SK-N-MC (cell line): ENCODE results near the gene MMP14.
"Not testable (repeated sequence)": the region's sequence is repeated elsewhere in the genome, so short reads cannot be mapped to it uniquely, and the experiment has no call there.

Experiments used
- DNase-seq: peaks from one replicate; pipeline ENCODE4 v3.0.0-alpha.2; 2011; ENCODE audit warnings: low read depth, low spot score
- H3K27ac ChIP-seq: fragments of 200-600 bp; sonication (generic); 2 replicates; pipeline ENCODE4 v1.5.1; 2016; ENCODE audit warnings: mixed run types
- H3K36me3 ChIP-seq: fragments of 200-600 bp; sonication (generic); 2 replicates; pipeline ENCODE4 v1.6.1; 2017; ENCODE audit warnings: antibody characterized with exemption, low read length, mixed read lengths; ENCODE audit not compliant: insufficient read depth
- H3K4me3 ChIP-seq: fragments of 200-600 bp; sonication (generic); 2 replicates; pipeline ENCODE4 v1.5.1; 2016
- H3K9ac ChIP-seq: fragments of 200-600 bp; sonication (generic); 2 replicates; pipeline ENCODE4 v1.8.0; 2017; ENCODE audit warnings: mixed run types, mixed read lengths; ENCODE audit not compliant: insufficient read length
- H3K9me3 ChIP-seq: fragments of 200-600 bp; sonication (generic); 2 replicates; pipeline ENCODE4 v1.6.1; 2017; ENCODE audit warnings: low read depth, mild to moderate bottlenecking, antibody characterized with exemption, low read length, moderate library complexity, mixed read lengths
- EZH2 ChIP-seq: fragments of 200-600 bp; sonication (generic); IDR thresholded peaks from one replicate; pipeline ENCODE4 v1.6.1; 2017; ENCODE audit warnings: antibody characterized with exemption
- FOXP2 ChIP-seq: optimal IDR thresholded peaks from 2 replicates; pipeline ENCODE3; 2011; ENCODE audit warnings: mild to moderate bottlenecking, moderate library complexity; ENCODE audit not compliant: insufficient read depth; ENCODE audit errors: extremely low read length, control extremely low read depth
- POLR2AphosphoS5 ChIP-seq: IDR thresholded peaks from 2 replicates; pipeline ENCODE4 v1.6.1; 2012; ENCODE audit warnings: mild to moderate bottlenecking, low read depth, low read length, borderline replicate concordance

Gene MMP14

DNA sequence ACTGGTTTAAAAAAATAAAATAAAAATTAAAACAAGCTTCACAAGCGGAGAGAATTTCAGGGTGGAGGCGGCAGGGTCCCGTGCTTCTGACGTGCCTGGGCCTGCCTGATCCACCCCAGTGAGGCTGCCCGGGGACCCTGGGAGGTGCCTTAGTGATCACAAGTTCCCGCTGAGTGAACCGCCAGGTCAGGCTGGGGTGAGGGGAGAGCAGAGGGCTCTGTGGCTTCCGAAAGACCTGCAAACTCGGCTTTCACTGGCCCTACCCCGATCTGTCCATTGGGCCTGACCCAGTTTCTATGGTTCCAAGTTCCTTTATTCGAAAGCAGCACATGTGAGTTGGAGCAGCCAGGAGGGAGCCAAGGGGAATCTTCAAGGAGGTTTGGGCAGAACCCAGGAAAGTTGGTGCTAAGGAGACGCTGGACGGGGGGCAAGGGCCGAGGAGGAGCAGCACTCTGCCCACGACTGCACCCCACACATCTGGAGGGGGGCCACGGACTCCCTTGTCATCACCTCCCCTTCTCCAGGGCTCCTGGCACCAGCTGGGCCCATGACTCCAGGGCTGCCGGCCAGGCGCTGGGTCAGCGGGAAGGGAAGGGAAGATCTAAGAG lies 12.9 kb downstream of the MMP14 start:
- Histone ChIP-seq H3K36me3 (peaks cover 18% of the 10 kb centered on the region; the same call in 1 of the 2 replicates), H3K27ac (peak overlapping the region; percentile 97), H3K9me3 (no peaks in the 10 kb centered on the region), H3K9ac (peak overlapping the region; percentile 75), H3K4me3 (peak overlapping the region; percentile 68)
- DNase-seq, result no peak
- TF ChIP-seq POLR2AphosphoS5 (no peak), EZH2 (no peak), FOXP2 (no peak)

DNA sequence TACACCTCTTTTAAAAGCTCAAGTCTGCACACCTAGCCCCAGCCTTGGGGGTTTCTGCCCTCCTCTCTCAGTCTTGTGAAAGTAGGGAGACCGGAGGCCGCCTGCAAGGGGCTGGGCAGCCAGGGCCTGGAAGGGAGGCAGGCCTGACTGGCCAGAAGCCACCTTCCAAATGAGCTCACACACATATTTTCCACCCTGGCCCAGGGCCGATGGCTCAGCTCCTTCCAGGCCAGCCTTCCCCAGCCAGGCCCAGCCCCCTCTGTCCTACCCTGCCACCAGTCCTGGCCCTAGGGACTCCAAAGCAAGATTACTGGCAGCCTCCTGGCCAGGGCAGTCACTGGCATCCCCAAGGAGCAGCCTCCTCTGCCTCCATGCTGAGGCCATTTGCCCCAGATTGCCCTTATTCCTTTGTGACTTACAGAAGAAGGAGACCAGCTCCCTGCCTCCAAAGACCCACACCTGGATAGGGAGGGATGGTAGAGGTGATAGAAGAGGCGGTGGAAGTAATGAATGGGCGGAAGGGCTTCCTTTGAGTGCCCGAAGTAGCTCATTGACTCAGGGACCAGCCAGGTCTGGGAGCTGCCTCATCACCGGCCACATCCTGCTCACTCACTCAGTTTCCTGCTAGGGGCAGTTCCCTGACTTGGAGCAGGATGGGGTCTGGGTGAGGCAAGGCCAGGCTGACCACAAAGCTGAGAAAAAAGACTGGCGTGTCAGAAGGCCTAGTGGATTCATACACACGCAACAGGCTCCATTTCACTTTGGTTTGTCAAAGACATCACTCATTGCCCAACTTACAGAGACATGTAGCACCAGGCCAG lies 14.8 kb downstream of the MMP14 start:
- TF ChIP-seq FOXP2 (no peak), EZH2 (no peak), POLR2AphosphoS5 (no peak)
- H3K27ac ChIP-seq, result peak overlapping the region; percentile 17; the same call in 1 of the 2 replicates
- no peak for DNase-seq
- no peak overlapping the region for H3K4me3 ChIP-seq
- H3K9ac ChIP-seq, result no peak overlapping the region
- no peaks in the 10 kb centered on the region for H3K9me3 ChIP-seq
- H3K36me3 ChIP-seq, result peaks cover 3% of the 10 kb centered on the region; the same call in 1 of the 2 replicates

GRCh38 chr14:22852178-22852577 lies 15.8 kb downstream of the MMP14 start:
- not testable (repeated sequence) for DNase-seq, H3K4me3 ChIP-seq, H3K9ac ChIP-seq, H3K9me3 ChIP-seq, H3K36me3 ChIP-seq, H3K27ac ChIP-seq

DNA sequence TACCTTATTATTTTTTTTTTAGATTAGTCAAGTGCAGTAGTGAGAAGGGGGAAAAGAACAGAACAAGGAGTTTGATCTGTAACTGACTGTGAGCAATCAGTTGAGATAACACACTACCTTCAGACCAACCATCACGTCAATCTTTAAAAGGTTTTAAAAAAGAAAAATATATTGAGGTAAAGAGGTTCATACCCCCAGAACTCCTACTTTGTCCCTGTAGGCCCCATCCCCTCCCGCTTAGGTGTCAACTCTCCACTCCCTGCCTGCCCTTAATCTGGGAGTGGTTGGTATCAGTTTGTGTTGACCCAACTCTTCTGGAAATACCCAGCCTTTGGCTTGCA lies 16.2 kb downstream of the MMP14 start:
- H3K9me3 ChIP-seq, result no peaks in the 10 kb centered on the region
- no peak overlapping the region for H3K27ac ChIP-seq
- no peak overlapping the region for H3K9ac ChIP-seq
- H3K36me3 ChIP-seq, result no peaks in the 10 kb centered on the region
- no peak overlapping the region for H3K4me3 ChIP-seq
- DNase-seq, result no peak
- TF ChIP-seq FOXP2 (no peak), EZH2 (no peak), POLR2AphosphoS5 (no peak)

- Histone ChIP-seq H3K4me3 (peak overlapping the region; percentile 76), H3K27ac (no peak overlapping the region), H3K36me3 (no peaks in the 10 kb centered on the region), H3K9me3 (no peaks in the 10 kb centered on the region), H3K9ac (peak overlapping the region; percentile 67)
- TF ChIP-seq FOXP2, result peak; percentile 49
- no peak for TF ChIP-seq POLR2AphosphoS5
- TF ChIP-seq EZH2, result no peak
- no peak for DNase-seq
Observed at GRCh38 chr14:22852940-22853767, 16.8 kb downstream of the MMP14 start.

- H3K9ac ChIP-seq, H3K27ac ChIP-seq, H3K36me3 ChIP-seq, H3K9me3 ChIP-seq, DNase-seq, H3K4me3 ChIP-seq: not testable (repeated sequence)
Observed at GRCh38 chr14:22854296-22854695, 17.9 kb downstream of the MMP14 start.

GRCh38 chr14:22854963-22855724 lies 18.8 kb downstream of the MMP14 start:
- TF ChIP-seq EZH2, result no peak
- no peak for TF ChIP-seq FOXP2
- TF ChIP-seq POLR2AphosphoS5, result no peak
- no peak for DNase-seq

GRCh38 chr14:22856428-22856827 lies 20.0 kb downstream of the MMP14 start:
- Histone ChIP-seq H3K36me3 (no peaks in the 10 kb centered on the region), H3K4me3 (no peak overlapping the region), H3K27ac (no peak overlapping the region), H3K9me3 (no peaks in the 10 kb centered on the region), H3K9ac (no peak overlapping the region)
- TF ChIP-seq EZH2 (no peak), FOXP2 (no peak), POLR2AphosphoS5 (no peak)
- no peak for DNase-seq

More at GRCh38 chr14:22854963-22855724, 18.8 kb downstream of the MMP14 start:
- H3K4me3 ChIP-seq, result no peak overlapping the region
- H3K36me3 ChIP-seq, result no peaks in the 10 kb centered on the region
- no peaks in the 10 kb centered on the region for H3K9me3 ChIP-seq
- no peak overlapping the region for H3K9ac ChIP-seq
- H3K27ac ChIP-seq, result no peak overlapping the region

DNA sequence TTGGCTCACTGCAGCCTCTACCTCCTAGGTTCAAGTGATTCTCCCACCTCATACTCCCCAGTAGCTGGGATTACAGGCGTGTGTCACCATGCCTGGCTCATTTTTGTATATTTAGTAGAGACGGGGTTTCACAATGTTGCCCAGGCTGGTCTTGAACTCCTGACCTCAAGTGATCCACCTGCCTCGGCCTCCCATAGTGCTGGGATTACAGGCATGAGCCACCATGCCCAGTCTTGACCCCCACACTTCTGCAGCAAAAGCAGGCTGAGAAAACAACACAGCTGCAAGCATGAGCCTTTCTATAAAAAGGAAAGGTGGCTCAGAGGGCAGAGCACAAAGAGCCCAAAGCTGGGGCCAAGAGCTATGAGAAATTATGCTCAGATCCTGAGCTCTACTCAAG lies 24.0 kb downstream of the MMP14 start:
- not testable (repeated sequence) for H3K9me3 ChIP-seq, H3K9ac ChIP-seq, H3K4me3 ChIP-seq, H3K27ac ChIP-seq, H3K36me3 ChIP-seq, DNase-seq
